ENCODE data around the gene GAS2L2.

DNA sequence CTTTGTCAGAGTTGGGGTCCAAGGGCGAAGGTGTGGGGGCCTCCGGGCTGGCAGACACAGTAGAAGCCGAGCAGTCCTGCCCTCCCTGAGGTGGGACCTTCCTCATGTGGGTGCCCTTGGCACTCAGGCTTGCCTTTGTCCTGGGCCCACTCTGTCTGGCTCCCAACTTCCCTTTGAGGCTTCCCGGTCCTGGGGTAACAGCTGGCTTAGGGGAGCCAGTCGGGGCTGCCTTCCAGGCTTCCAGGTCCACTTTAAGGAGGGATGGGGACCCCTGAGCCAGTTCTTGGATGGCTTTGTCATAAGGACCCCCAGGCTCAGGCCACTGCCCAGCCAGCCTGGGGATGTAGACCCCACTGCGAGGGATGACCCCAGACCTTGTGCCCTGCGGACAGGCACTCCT lies 7.8 kb downstream of the GAS2L2 start:
- no peak for TF ChIP-seq CTCF (IDR thresholded peaks at IDR 0.05)
- TF ChIP-seq POLR2A (IDR thresholded peaks at IDR 0.05) = no peak

Data from tibial nerve (tissue), 3 donors.